Hepatocyte (in vitro differentiated cells): ENCODE results near the gene CNTNAP2. TPM values are rescaled to one million over a fixed set of nuclear protein-coding genes. Genes with fewer than 3 reads are reported as not detected.
A peak's percentile ranks its signal among the peaks of the same experiment; 100 is the strongest.

Source experiments
- DNase-seq: peaks from one replicate; pipeline ENCODE4 v3.0.0-alpha.2; 2016; ENCODE audit warnings: low spot score
- H2AFZ ChIP-seq: fragments of 200-600 bp; sonication (generic); 2 replicates; pipeline ENCODE4 v1.6.0; 2016; ENCODE audit warnings: antibody characterized with exemption, mild to moderate bottlenecking
- H3K27ac ChIP-seq: fragments of 200-600 bp; sonication (generic); 2 replicates; pipeline ENCODE4 v1.5.1; 2016; ENCODE audit warnings: mild to moderate bottlenecking
- H3K27me3 ChIP-seq: fragments of 200-600 bp; sonication (generic); 2 replicates; pipeline ENCODE4 v1.6.1; 2016
- H3K36me3 ChIP-seq: fragments of 200-600 bp; sonication (generic); replicated peaks from 2 replicates; pipeline ENCODE4 v1.5.1; 2016; ENCODE audit warnings: low read depth; ENCODE audit not compliant: insufficient read depth
- H3K4me1 ChIP-seq: fragments of 200-600 bp; sonication (generic); 2 replicates; pipeline ENCODE4 v1.5.1; 2016; ENCODE audit warnings: mild to moderate bottlenecking, moderate library complexity; ENCODE audit not compliant: insufficient read depth
- H3K4me2 ChIP-seq: fragments of 200-600 bp; sonication (generic); 2 replicates; pipeline ENCODE4 v1.6.0; 2016
- H3K4me3 ChIP-seq: fragments of 200-600 bp; sonication (generic); 2 replicates; pipeline ENCODE4 v1.5.1; 2016; ENCODE audit warnings: mild to moderate bottlenecking
- H3K79me2 ChIP-seq: fragments of 200-600 bp; sonication (generic); 2 replicates; pipeline ENCODE4 v1.6.0; 2017; ENCODE audit warnings: mild to moderate bottlenecking
- H3K9me2 ChIP-seq: fragments of 200-600 bp; sonication (generic); replicated peaks from 2 replicates; pipeline ENCODE4 v1.6.0; 2017; ENCODE audit warnings: mild to moderate bottlenecking; ENCODE audit not compliant: insufficient read depth
- H3K9me3 ChIP-seq: fragments of 200-600 bp; sonication (generic); 2 replicates; pipeline ENCODE4 v1.5.1; 2016; ENCODE audit warnings: low read depth, mild to moderate bottlenecking
- H4K20me1 ChIP-seq: fragments of 200-600 bp; sonication (generic); 2 replicates; pipeline ENCODE4 v1.6.0; 2016; ENCODE audit warnings: mild to moderate bottlenecking; ENCODE audit not compliant: insufficient read depth, poor library complexity, severe bottlenecking
- CTCF ChIP-seq: fragments of 200-600 bp; sonication (generic); IDR thresholded peaks from 2 replicates; pipeline ENCODE4 v1.5.1; 2016; ENCODE audit warnings: antibody characterized with exemption, mild to moderate bottlenecking; ENCODE audit not compliant: poor library complexity
- EZH2 ChIP-seq: fragments of 200-600 bp; sonication (generic); IDR thresholded peaks from 2 replicates; pipeline ENCODE4 v1.6.1; 2016; ENCODE audit warnings: antibody characterized with exemption, mild to moderate bottlenecking, borderline replicate concordance
- EZH2phosphoT487 ChIP-seq: fragments of 200-600 bp; sonication (generic); IDR thresholded peaks from one replicate; pipeline ENCODE4 v1.6.1; 2018; ENCODE audit warnings: antibody characterized with exemption, mild to moderate bottlenecking, low read depth, moderate library complexity; ENCODE audit not compliant: unreplicated experiment, severe bottlenecking
- WGBS: methylation state at CpG from one replicate; pipeline ENCODE4 v1.1.6; 2016; ENCODE audit warnings: low lambda C conversion rate; ENCODE audit errors: missing lambda C conversion rate; 5-methylcytosine and 5-hydroxymethylcytosine counted together
- polyA plus RNA-seq: library from polyadenylated mRNA; unstranded; fragments of >200 nt; fragmentation: Nextera tagmentation; extraction: Ambion mirVana; gene quantifications from 2 replicates; pipeline ENCODE4 v1.2.1, GENCODE V29; 2016
- total RNA-seq: library from RNA; depleted of rRNA; stranded (reverse); fragments of >200 nt; gene quantifications from 2 replicates; pipeline ENCODE4 v1.2.3, GENCODE V29; 2014

CNTNAP2 gene
- total and polyA plus RNA-seq, 2 experiments from 2014 or later, result 7.5 to 14.7 TPM

- H3K27me3 ChIP-seq, result peaks cover 21% of the 10 kb centered on the region
- 37% methylated on average over 1 of the region's 1 CpG for WGBS
- no peaks in the 10 kb centered on the region for H3K36me3 ChIP-seq
- no peaks in the 10 kb centered on the region for H3K9me2 ChIP-seq
- no peak overlapping the region for H3K27ac ChIP-seq
- no peak overlapping the region for H3K4me3 ChIP-seq
- H3K79me2 ChIP-seq, result peaks cover 28% of the 10 kb centered on the region
- H2AFZ ChIP-seq, result no peak overlapping the region
- peaks cover 12% of the 10 kb centered on the region for H3K4me1 ChIP-seq
- H3K4me2 ChIP-seq, result no peak overlapping the region
- H3K9me3 ChIP-seq, result no peaks in the 10 kb centered on the region
- no peak for TF ChIP-seq CTCF
- no peak for TF ChIP-seq EZH2phosphoT487
- TF ChIP-seq EZH2, result no peak
- H4K20me1 ChIP-seq, result no peaks in the 10 kb centered on the region
- DNase-seq, result no peak
Observed at GRCh38 chr7:148344406-148344805, 2227.8 kb downstream of the CNTNAP2 start.

GRCh38 chr7:148347981-148348380 lies 2231.4 kb downstream of the CNTNAP2 start:
- Histone ChIP-seq H3K27me3 (peaks cover 2% of the 10 kb centered on the region), H3K4me2 (peak overlapping the region; percentile 62), H3K27ac (peak overlapping the region; percentile 56), H3K79me2 (peaks cover 7% of the 10 kb centered on the region), H3K4me1 (peaks cover 12% of the 10 kb centered on the region), H3K36me3 (no peaks in the 10 kb centered on the region), H4K20me1 (no peaks in the 10 kb centered on the region), H3K9me2 (no peaks in the 10 kb centered on the region), H3K4me3 (no peak overlapping the region), H2AFZ (no peak overlapping the region), H3K9me3 (no peaks in the 10 kb centered on the region)
- TF ChIP-seq CTCF (no peak), EZH2 (no peak), EZH2phosphoT487 (no peak)
- 31% methylated on average over 5 of the region's 5 CpGs for WGBS
- no peak for DNase-seq

GRCh38 chr7:148348466-148348865 lies 2231.9 kb downstream of the CNTNAP2 start:
- Histone ChIP-seq H3K9me2 (no peaks in the 10 kb centered on the region), H3K4me1 (peaks cover 12% of the 10 kb centered on the region), H3K27ac (no peak overlapping the region), H3K27me3 (no peaks in the 10 kb centered on the region), H2AFZ (no peak overlapping the region), H4K20me1 (no peaks in the 10 kb centered on the region), H3K36me3 (no peaks in the 10 kb centered on the region), H3K79me2 (peaks cover 7% of the 10 kb centered on the region), H3K9me3 (no peaks in the 10 kb centered on the region), H3K4me2 (peak overlapping the region; percentile 62), H3K4me3 (no peak overlapping the region)
- TF ChIP-seq EZH2 (no peak), CTCF (no peak), EZH2phosphoT487 (no peak)
- WGBS, result 61% methylated on average over 10 of the region's 10 CpGs
- DNase-seq, result no peak

GRCh38 chr7:148356303-148356702 lies 2239.7 kb downstream of the CNTNAP2 start:
- H3K4me1 ChIP-seq, result no peaks in the 10 kb centered on the region
- H3K27ac ChIP-seq, result no peak overlapping the region
- H3K9me2 ChIP-seq, result no peaks in the 10 kb centered on the region
- H3K9me3 ChIP-seq, result no peaks in the 10 kb centered on the region
- H3K4me3 ChIP-seq, result no peak overlapping the region
- H3K27me3 ChIP-seq, result no peaks in the 10 kb centered on the region
- H4K20me1 ChIP-seq, result no peaks in the 10 kb centered on the region
- no peak overlapping the region for H3K4me2 ChIP-seq
- no peak for TF ChIP-seq CTCF
- no peak for TF ChIP-seq EZH2phosphoT487
- TF ChIP-seq EZH2, result no peak
- no peak for DNase-seq
- no peak overlapping the region for H2AFZ ChIP-seq
- H3K79me2 ChIP-seq, result no peaks in the 10 kb centered on the region
- no peaks in the 10 kb centered on the region for H3K36me3 ChIP-seq
- WGBS, result 81% methylated on average over 5 of the region's 5 CpGs
